Omental fat pad (tissue), 4 donors: ENCODE measurements around the gene DNM3. TPM values are rescaled to one million over a fixed set of nuclear protein-coding genes. Genes with fewer than 3 reads are reported as not detected.
"Not testable (repeated sequence)": the region's sequence is repeated elsewhere in the genome, so short reads cannot be mapped to it uniquely, and the experiment has no call there.

ENCODE experiments used
- ATAC-seq: fragments of 150-250 bp; one replicate; pipeline ENCODE4 v1.9.1; 2016; ENCODE audit warnings: mild to moderate bottlenecking, moderate library complexity; ENCODE audit not compliant: low FRiP score
- DNase-seq: peaks from one replicate; pipeline ENCODE4 v3.0.0-alpha.2; 2019; ENCODE audit warnings: low spot score
- CTCF ChIP-seq, 3 donors: fragments of 450-650 bp; IDR thresholded peaks; one replicate each; pipeline ENCODE4 v1.5.1; 2016 to 2017; ENCODE audit warnings: antibody characterized with exemption in 3 of 3, mild to moderate bottlenecking in 3 of 3, moderate library complexity in 2 of 3
- total RNA-seq, 4 donors: library from RNA; depleted of rRNA; stranded (reverse); fragments of >200 nt; gene quantifications; one replicate each; pipeline ENCODE4 v1.1.0, GENCODE V29; 2016

Gene DNM3
- total RNA-seq, 4 donors from 2014 or later = 2.9 to 15.8 (median 5.5) TPM

GRCh38 chr1:172070055-172070454, 228.8 kb downstream of the DNM3 start:
- ATAC-seq = peak; percentile 48
- TF ChIP-seq CTCF (IDR thresholded peaks at IDR 0.05) = no peak
- no peak for DNase-seq

GRCh38 chr1:172071746-172072145, 230.4 kb downstream of the DNM3 start:
- ATAC-seq (no peak), DNase-seq (no peak)
- no peak for TF ChIP-seq CTCF (IDR thresholded peaks at IDR 0.05)

GRCh38 chr1:172079859-172080258, 238.6 kb downstream of the DNM3 start:
- DNase-seq, ATAC-seq: not testable (repeated sequence)

- no peak for TF ChIP-seq CTCF (IDR thresholded peaks at IDR 0.05)
- DNase-seq = no peak
- no peak for ATAC-seq
These were observed 241.9 kb downstream of the DNM3 start for GRCh38 chr1:172083191-172083590.

GRCh38 chr1:172084876-172085275, 243.6 kb downstream of the DNM3 start:
- no peak for DNase-seq
- ATAC-seq = no peak
- no peak for TF ChIP-seq CTCF (IDR thresholded peaks at IDR 0.05)

- no peak for DNase-seq
- no peak for TF ChIP-seq CTCF (IDR thresholded peaks at IDR 0.05)
These were observed 244.0 kb downstream of the DNM3 start for GRCh38 chr1:172085317-172085716.

GRCh38 chr1:172086137-172086536, 244.8 kb downstream of the DNM3 start:
- TF ChIP-seq CTCF (IDR thresholded peaks at IDR 0.05) = no peak
- ATAC-seq (no peak), DNase-seq (no peak)

More at GRCh38 chr1:172085317-172085716, 244.0 kb downstream of the DNM3 start:
- no peak for ATAC-seq

GRCh38 chr1:172088256-172088655, 247.0 kb downstream of the DNM3 start:
- no peak for DNase-seq
- no peak for TF ChIP-seq CTCF (IDR thresholded peaks at IDR 0.05)

More at GRCh38 chr1:172088256-172088655, 247.0 kb downstream of the DNM3 start:
- ATAC-seq = no peak
